NCI-H446 treated with DMSO at 0.1 percent for 48 hours (cell line): Measurements from ENCODE around the gene CBFA2T3.

Source experiments
- DNase-seq: peaks from one replicate; lab custom pipeline; 2025; lab: John Stamatoyannopoulos, UW

Gene CBFA2T3

GRCh38 chr16:88888461-88889387 lies 88.3 kb downstream of the CBFA2T3 start:
- DNase-seq, result no peak

GRCh38 chr16:88888057-88888456 lies 89.0 kb downstream of the CBFA2T3 start:
- no peak for DNase-seq

- DNase-seq, result peak; percentile 26
Observed at GRCh38 chr16:88886845-88887521, 90.0 kb downstream of the CBFA2T3 start.

- DNase-seq, result no peak
Observed at GRCh38 chr16:88886420-88886844, 90.6 kb downstream of the CBFA2T3 start.

GRCh38 chr16:88885693-88886280 lies 91.2 kb downstream of the CBFA2T3 start:
- DNase-seq, result no peak

- DNase-seq, result no peak
Observed at GRCh38 chr16:88884569-88885271, 92.3 kb downstream of the CBFA2T3 start.

GRCh38 chr16:88883946-88884345 lies 93.1 kb downstream of the CBFA2T3 start:
- no peak for DNase-seq

GRCh38 chr16:88883117-88883895 lies 93.7 kb downstream of the CBFA2T3 start:
- DNase-seq, result no peak

GRCh38 chr16:88882358-88883030 lies 94.5 kb downstream of the CBFA2T3 start:
- DNase-seq, result no peak

- no peak for DNase-seq
Observed at GRCh38 chr16:88881675-88882357, 95.2 kb downstream of the CBFA2T3 start.

- DNase-seq, result no peak
Observed at GRCh38 chr16:88881007-88881615, 95.9 kb downstream of the CBFA2T3 start.

- DNase-seq, result no peak
Observed at GRCh38 chr16:88880226-88881006, 96.6 kb downstream of the CBFA2T3 start.

GRCh38 chr16:88879788-88880055 lies 97.3 kb downstream of the CBFA2T3 start:
- no peak for DNase-seq

GRCh38 chr16:88878967-88879787 lies 97.8 kb downstream of the CBFA2T3 start:
- no peak for DNase-seq

- no peak for DNase-seq
Observed at GRCh38 chr16:88878356-88878755, 98.7 kb downstream of the CBFA2T3 start.

GRCh38 chr16:88877564-88878289 lies 99.3 kb downstream of the CBFA2T3 start:
- DNase-seq, result no peak

- no peak for DNase-seq
Observed at GRCh38 chr16:88876942-88877526, 100.0 kb downstream of the CBFA2T3 start.
